H1 (cell line): Measurements from ENCODE around the gene HTRA1.

Experiments
- EZH2 ChIP-seq: fragments of 200-600 bp; sonication (generic); IDR thresholded peaks from 2 replicates; pipeline ENCODE4 v1.7.1; 2012; ENCODE audit warnings: low read depth, mild to moderate bottlenecking, moderate library complexity, low read length, inconsistent platforms; ENCODE audit not compliant: severe bottlenecking
- POLR2A ChIP-seq, 2 experiments: IDR thresholded peaks; 1 replicate in 1 of 2; 2 replicates in 1 of 2; pipeline ENCODE4 v1.6.1; 2011; ENCODE audit warnings: low read depth in 2 of 2, low read length in 2 of 2, mild to moderate bottlenecking in 2 of 2; ENCODE audit errors: control extremely low read depth in 1 of 2
- POLR2AphosphoS5 ChIP-seq: IDR thresholded peaks from 2 replicates; pipeline ENCODE4 v1.6.1; 2011; ENCODE audit warnings: low read depth, low read length
- SP4 ChIP-seq: IDR thresholded peaks from 2 replicates; pipeline ENCODE4 v1.6.1; 2012; ENCODE audit warnings: low read length, inconsistent platforms
- ZNF274 ChIP-seq: IDR thresholded peaks from 2 replicates; pipeline ENCODE4 v1.7.0; 2012; ENCODE audit warnings: low read length, borderline replicate concordance; ENCODE audit errors: extremely low read depth
- TF ChIP-seq, protein P1 (sequence below), 3 experiments: IDR thresholded peaks; 1 replicate in 2 of 3; 2 replicates in 1 of 3; pipeline versions ENCODE4 v1.5.1 to v1.6.1; 2011; ENCODE audit warnings: low read length in 3 of 3, mild to moderate bottlenecking in 3 of 3, inconsistent platforms in 2 of 3, low read depth in 1 of 3, moderate library complexity in 1 of 3; ENCODE audit not compliant: insufficient read depth in 1 of 3; ENCODE audit errors: control extremely low read depth in 1 of 3

DNA sequence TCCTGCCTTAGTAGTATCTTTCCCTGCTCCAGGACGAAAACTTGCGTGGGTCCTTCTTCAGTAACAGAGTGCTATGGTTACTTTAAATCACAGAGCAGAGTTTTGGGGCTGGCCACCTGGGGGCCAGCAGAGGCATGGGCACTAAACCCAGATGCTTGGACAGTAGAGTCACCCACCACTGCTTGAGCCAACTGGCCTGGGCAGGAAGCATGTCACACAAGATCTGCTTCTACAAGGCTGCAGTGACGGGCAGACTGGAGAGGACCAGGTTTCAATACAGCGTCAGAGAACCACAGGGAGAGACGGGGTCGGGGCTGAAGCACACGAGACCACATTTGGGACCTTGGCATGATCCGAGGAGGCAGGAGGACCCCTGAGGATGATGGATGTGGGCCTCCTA lies 84.9 kb downstream of the HTRA1 start:
- TF ChIP-seq POLR2A (IDR thresholded peaks at IDR 0.05; ENCODE audit: control extremely low read depth in 1 of 2, low read depth in 2 of 2, low read length in 2 of 2), result no peak
- TF ChIP-seq POLR2AphosphoS5, result no peak
- TF ChIP-seq EZH2, result no peak
- no peak for TF ChIP-seq ZNF274
- TF ChIP-seq, protein P1, sequence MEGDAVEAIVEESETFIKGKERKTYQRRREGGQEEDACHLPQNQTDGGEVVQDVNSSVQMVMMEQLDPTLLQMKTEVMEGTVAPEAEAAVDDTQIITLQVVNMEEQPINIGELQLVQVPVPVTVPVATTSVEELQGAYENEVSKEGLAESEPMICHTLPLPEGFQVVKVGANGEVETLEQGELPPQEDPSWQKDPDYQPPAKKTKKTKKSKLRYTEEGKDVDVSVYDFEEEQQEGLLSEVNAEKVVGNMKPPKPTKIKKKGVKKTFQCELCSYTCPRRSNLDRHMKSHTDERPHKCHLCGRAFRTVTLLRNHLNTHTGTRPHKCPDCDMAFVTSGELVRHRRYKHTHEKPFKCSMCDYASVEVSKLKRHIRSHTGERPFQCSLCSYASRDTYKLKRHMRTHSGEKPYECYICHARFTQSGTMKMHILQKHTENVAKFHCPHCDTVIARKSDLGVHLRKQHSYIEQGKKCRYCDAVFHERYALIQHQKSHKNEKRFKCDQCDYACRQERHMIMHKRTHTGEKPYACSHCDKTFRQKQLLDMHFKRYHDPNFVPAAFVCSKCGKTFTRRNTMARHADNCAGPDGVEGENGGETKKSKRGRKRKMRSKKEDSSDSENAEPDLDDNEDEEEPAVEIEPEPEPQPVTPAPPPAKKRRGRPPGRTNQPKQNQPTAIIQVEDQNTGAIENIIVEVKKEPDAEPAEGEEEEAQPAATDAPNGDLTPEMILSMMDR (IDR thresholded peaks at IDR 0.05; ENCODE audit: control extremely low read depth in 1 of 3, insufficient read depth in 1 of 3, low read depth in 1 of 3, low read length in 3 of 3), result peak in 1 of 3 experiments; percentile 7; a peak in 1 of 4 replicates
- TF ChIP-seq SP4, result no peak
